K562 (cell line): ENCODE measurements around the gene SKIL. TPM values are rescaled to one million over a fixed set of nuclear protein-coding genes. Genes with fewer than 3 reads are reported as not detected.

Source experiments
- ATAC-seq: fragments of 200-7000 bp; cut with Tn5 transposase; 3 replicates; pipeline ENCODE4 v1.9.1; 2020; ENCODE audit warnings: moderate library complexity
- BruUV-seq: library from RNA; stranded (reverse); fragments of 400-500 nt; replicated peaks from 2 replicates; lab custom pipeline; 2021; lab: Mats Ljungman, UMichigan
- CTCF ChIA-PET: fragments of 300-600 bp; formaldehyde crosslinking; extraction: SDS; loops from one replicate; lab custom pipeline; 2021; ENCODE audit warnings: low intra/inter-chr PET ratio; lab: Yijun Ruan, JAX
- POLR2A ChIA-PET: fragments of 300-600, 350-650 bp; sonication (Branson Sonifier 250); formaldehyde crosslinking; extraction: SDS; loops from one replicate; lab custom pipeline; 2021; ENCODE audit warnings: antibody characterized with exemption, inconsistent platforms; lab: Yijun Ruan, JAX
- DNase-seq, 4 experiments: peaks; one replicate each; pipeline versions ENCODE4 v3.0.0 to v3.0.0-alpha.2; 2011 to 2018; ENCODE audit warnings: low spot score in 3 of 4, mixed read lengths in 3 of 4; ENCODE audit errors: extremely low read depth in 1 of 4
- FAIRE-seq: peaks from 2 replicates; lab custom pipeline; 2011; peaks lifted over from hg19 to GRCh38; lab: Jason Lieb, UNC
- H2AFZ ChIP-seq: 2 replicates; pipeline ENCODE4 v1.6.0; 2011; ENCODE audit warnings: low read depth, low read length, control low read depth, inconsistent platforms
- H3K27ac ChIP-seq: fragments of 200-600 bp; 3 replicates; pipeline ENCODE4 v1.8.0; 2011; ENCODE audit warnings: low read depth, mild to moderate bottlenecking, control low read depth, inconsistent platforms, low read length, moderate library complexity, mixed read lengths; ENCODE audit errors: extremely low read depth
- H3K27me3 ChIP-seq, 2 experiments: fragments of 300-600 bp in 1 of 2; 2 replicates in 1 of 2; 3 replicates in 1 of 2; pipeline versions ENCODE4 v1.6.0 to v1.8.0; 2011; ENCODE audit warnings: inconsistent platforms in 2 of 2, low read length in 2 of 2, mild to moderate bottlenecking in 1 of 2, mixed read lengths in 1 of 2, moderate library complexity in 1 of 2; ENCODE audit not compliant: control insufficient read depth in 2 of 2, insufficient read depth in 2 of 2
- H3K36me3 ChIP-seq: fragments of 300-600 bp; 3 replicates; pipeline ENCODE4 v1.8.0; 2011; ENCODE audit warnings: mild to moderate bottlenecking, low read length, inconsistent platforms; ENCODE audit not compliant: control insufficient read depth, insufficient read depth
- H3K4me1 ChIP-seq, 2 experiments: fragments of 200-600 bp in 1 of 2; replicated peaks in 1 of 2; 2 replicates in 1 of 2; 3 replicates in 1 of 2; pipeline versions ENCODE4 v1.5.1 to v1.8.0; 2011; ENCODE audit warnings: inconsistent platforms in 2 of 2, low read length in 2 of 2, mild to moderate bottlenecking in 1 of 2, mixed read lengths in 1 of 2, moderate library complexity in 1 of 2; ENCODE audit not compliant: control insufficient read depth in 2 of 2, insufficient read depth in 2 of 2
- H3K4me2 ChIP-seq: 2 replicates; pipeline ENCODE4 v1.6.1; 2011; ENCODE audit warnings: low read length, control low read depth, inconsistent platforms, mixed read lengths; ENCODE audit not compliant: insufficient read depth
- H3K4me3 ChIP-seq: fragments of 200-600 bp; sonication (generic), shearing (Covaris generic); 2 replicates; pipeline ENCODE4 v1.5.1; 2016; ENCODE audit warnings: control low read depth, inconsistent platforms
- H3K79me2 ChIP-seq: fragments of 200-600 bp; 3 replicates; pipeline ENCODE4 v1.8.0; 2011; ENCODE audit warnings: low read length, inconsistent platforms; ENCODE audit not compliant: control insufficient read depth, insufficient read depth
- H3K9ac ChIP-seq, 2 experiments: 2 replicates each; pipeline versions ENCODE4 v1.6.0 to v1.6.1; 2011; ENCODE audit warnings: low read depth in 2 of 2, low read length in 2 of 2, control low read depth in 1 of 2, inconsistent platforms in 1 of 2, mild to moderate bottlenecking in 1 of 2, mixed read lengths in 1 of 2; ENCODE audit not compliant: insufficient read depth in 1 of 2
- H3K9me1 ChIP-seq: one replicate; pipeline ENCODE4 v1.6.0; 2011; ENCODE audit warnings: inconsistent platforms, mild to moderate bottlenecking, low read length, moderate library complexity; ENCODE audit not compliant: control insufficient read depth, insufficient read depth
- H3K9me3 ChIP-seq: replicated peaks from 2 replicates; pipeline ENCODE4 v1.5.1; 2011; ENCODE audit warnings: low read depth, low read length, inconsistent platforms; ENCODE audit not compliant: control insufficient read depth, insufficient read depth
- H4K20me1 ChIP-seq: replicated peaks from 2 replicates; pipeline ENCODE4 v1.6.1; 2011; ENCODE audit warnings: low read length, inconsistent platforms, mixed read lengths; ENCODE audit not compliant: control insufficient read depth, insufficient read depth
- HDGF ChIP-seq: fragments of 450-650 bp; IDR thresholded peaks from 2 replicates; pipeline ENCODE4 v1.6.1; 2016
- WGBS: fragments of 100-300 bp; shearing (Covaris generic); methylation state at CpG from one replicate; pipeline ENCODE4 v1.1.6; 2016; ENCODE audit warnings: low coverage, mixed read lengths; ENCODE audit not compliant: insufficient coverage; ENCODE audit errors: missing lambda C conversion rate; 5-methylcytosine and 5-hydroxymethylcytosine counted together
- in situ Hi-C: fragments of 300-500 bp; cut with MboI; formaldehyde crosslinking; loops from 4 replicates; pipeline ENCODE4 v1.15.0; 2018; ENCODE audit warnings: inconsistent platforms, mixed read lengths
- intact Hi-C: fragments of 100-400 bp; cut with micrococcal nuclease; formaldehyde crosslinking; loops from 2 replicates; pipeline ENCODE4 v1.14.2; 2022
- polyA plus RNA-seq, 8 experiments: library from polyadenylated mRNA; depleted of rRNA in 4 of 8; stranded (reverse) in 5 of 8; unstranded in 3 of 8; fragments of >200 nt; fragmentation: Nextera tagmentation in 2 of 8; fragmentation: Illumina TruSeq in 1 of 8; extraction: Ambion mirVana in 2 of 8; extraction: Trizol in 1 of 8; gene quantifications; 2 replicates each; pipeline versions ENCODE4 v1.2.1 to v1.2.3, GENCODE V29; 2011 to 2014; ENCODE audit warnings: inconsistent platforms in 1 of 8, missing spikeins in 1 of 8
- total RNA-seq, 7 experiments: library from RNA; depleted of rRNA in 6 of 7; stranded (reverse); fragments of >200 nt in 6 of 7; fragmentation: Illumina TruSeq in 2 of 7; extraction: Trizol in 2 of 7; gene quantifications; 2 replicates each; pipeline versions ENCODE4 v1.2.1 to v1.2.3, GENCODE V29; 2011 to 2021; ENCODE audit warnings: low replicate concordance in 1 of 7
- TF ChIP-seq, protein P1 (sequence below): fragments of 450-650 bp; IDR thresholded peaks from 2 replicates; pipeline ENCODE4 v1.6.1; 2018; ENCODE audit not compliant: partially characterized antibody

SKIL gene
- total and polyA plus RNA-seq, 9 of the 15 experiments (the other 6 are each of a cell fraction or from before 2014, with no cell fraction given) = 4.3 to 19.1 (median 9.7) TPM

GRCh38 chr3:170324962-170325361, 32.6 kb upstream of the SKIL start:
- no peak overlapping the region for H3K9ac ChIP-seq

More at GRCh38 chr3:170324962-170325361, 32.6 kb upstream of the SKIL start:
- no TSS peak for BruUV-seq
- no peak overlapping the region for H3K4me2 ChIP-seq
- no peaks in the 10 kb centered on the region for H3K36me3 ChIP-seq
- no peak overlapping the region for H3K4me3 ChIP-seq
- ChIA-PET POLR2A (interaction anchor here (0.8 kb wide), 1 partner anchor 502 kb away, joined by 3 read pairs; no protein-coding TSS in a partner anchor), CTCF (no interaction called here)
- no peak overlapping the region for H3K27ac ChIP-seq
- peaks cover 0 to 2% of the 10 kb centered on the region in 2 experiments; a peak in 2 of 5 replicates for H3K4me1 ChIP-seq
- no peaks in the 10 kb centered on the region for H4K20me1 ChIP-seq
- intact Hi-C loops (no loop called here), in situ Hi-C loops (no loop called here)
- FAIRE-seq (no peak), DNase-seq (no peak), ATAC-seq (peak; percentile 44; the same call in 2 of the 3 replicates)
- no peaks in the 10 kb centered on the region for H3K9me1 ChIP-seq
- no peak overlapping the region for H2AFZ ChIP-seq
- H3K79me2 ChIP-seq = no peaks in the 10 kb centered on the region
- no peak for TF ChIP-seq HDGF
- TF ChIP-seq, protein P1, sequence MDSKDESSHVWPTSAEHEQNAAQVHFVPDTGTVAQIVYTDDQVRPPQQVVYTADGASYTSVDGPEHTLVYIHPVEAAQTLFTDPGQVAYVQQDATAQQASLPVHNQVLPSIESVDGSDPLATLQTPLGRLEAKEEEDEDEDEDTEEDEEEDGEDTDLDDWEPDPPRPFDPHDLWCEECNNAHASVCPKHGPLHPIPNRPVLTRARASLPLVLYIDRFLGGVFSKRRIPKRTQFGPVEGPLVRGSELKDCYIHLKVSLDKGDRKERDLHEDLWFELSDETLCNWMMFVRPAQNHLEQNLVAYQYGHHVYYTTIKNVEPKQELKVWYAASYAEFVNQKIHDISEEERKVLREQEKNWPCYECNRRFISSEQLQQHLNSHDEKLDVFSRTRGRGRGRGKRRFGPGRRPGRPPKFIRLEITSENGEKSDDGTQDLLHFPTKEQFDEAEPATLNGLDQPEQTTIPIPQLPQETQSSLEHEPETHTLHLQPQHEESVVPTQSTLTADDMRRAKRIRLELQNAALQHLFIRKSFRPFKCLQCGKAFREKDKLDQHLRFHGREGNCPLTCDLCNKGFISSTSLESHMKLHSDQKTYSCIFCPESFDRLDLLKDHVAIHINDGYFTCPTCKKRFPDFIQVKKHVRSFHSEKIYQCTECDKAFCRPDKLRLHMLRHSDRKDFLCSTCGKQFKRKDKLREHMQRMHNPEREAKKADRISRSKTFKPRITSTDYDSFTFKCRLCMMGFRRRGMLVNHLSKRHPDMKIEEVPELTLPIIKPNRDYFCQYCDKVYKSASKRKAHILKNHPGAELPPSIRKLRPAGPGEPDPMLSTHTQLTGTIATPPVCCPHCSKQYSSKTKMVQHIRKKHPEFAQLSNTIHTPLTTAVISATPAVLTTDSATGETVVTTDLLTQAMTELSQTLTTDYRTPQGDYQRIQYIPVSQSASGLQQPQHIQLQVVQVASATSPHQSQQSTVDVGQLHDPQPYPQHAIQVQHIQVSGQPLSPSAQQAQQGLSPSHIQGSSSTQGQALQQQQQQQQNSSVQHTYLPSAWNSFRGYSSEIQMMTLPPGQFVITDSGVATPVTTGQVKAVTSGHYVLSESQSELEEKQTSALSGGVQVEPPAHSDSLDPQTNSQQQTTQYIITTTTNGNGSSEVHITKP = no peak
- WGBS = 39% methylated on average over 3 of the region's 3 CpGs
- H3K9me3 ChIP-seq = peaks cover 9% of the 10 kb centered on the region
- H3K27me3 ChIP-seq = no peaks in the 10 kb centered on the region
